Activated CD4-positive, alpha-beta T cell treated with anti-CD3 and anti-CD28 coated beads, Interleukin-2, amount 10 ng/mL, durations not matched to agents 7 days and 5 days (primary cell): ENCODE data around the gene PTGER3. TPM values are rescaled to one million over a fixed set of nuclear protein-coding genes. Genes with fewer than 3 reads are reported as not detected.

ENCODE experiments used
- CTCF ChIA-PET: fragments of 350-600 bp; sonication (Branson Sonifier 250); formaldehyde crosslinking; loops from one replicate; lab custom pipeline; 2021; ENCODE audit warnings: antibody characterized with exemption; lab: Charles Lee
- POLR2A ChIA-PET: fragments of 350-600 bp; sonication (Branson Sonifier 250); formaldehyde crosslinking; loops from one replicate; lab custom pipeline; 2021; ENCODE audit warnings: antibody characterized with exemption; lab: Charles Lee
- DNase-seq: peaks from one replicate; pipeline ENCODE4 v3.0.0-alpha.2; 2020
- H3K27ac Mint-ChIP-seq: one replicate; pipeline ENCODE4 v1.8.0; 2021; ENCODE audit warnings: mild to moderate bottlenecking, moderate library complexity, mixed read lengths
- H3K27me3 Mint-ChIP-seq: one replicate; pipeline ENCODE4 v1.8.0; 2021; ENCODE audit warnings: mixed read lengths
- H3K36me3 Mint-ChIP-seq: one replicate; pipeline ENCODE4 v1.8.0; 2021; ENCODE audit warnings: low read depth, mixed read lengths
- H3K4me1 Mint-ChIP-seq: one replicate; pipeline ENCODE4 v1.8.0; 2021; ENCODE audit warnings: mixed read lengths
- H3K4me3 Mint-ChIP-seq: one replicate; pipeline ENCODE4 v1.8.0; 2021; ENCODE audit warnings: mild to moderate bottlenecking, moderate library complexity, mixed read lengths
- H3K9me3 Mint-ChIP-seq: one replicate; pipeline ENCODE4 v1.8.0; 2021; ENCODE audit warnings: mixed read lengths
- total RNA-seq, 2 experiments: library from RNA; stranded (reverse); gene quantifications; one replicate each; pipeline ENCODE4 v1.2.3, GENCODE V29; 2021

The PTGER3 gene
- total RNA-seq, result under 1 TPM; 0.12 to 0.15 TPM

GRCh38 chr1:71047635-71048607 is at the start of gene PTGER3:
TSS of gene PTGER3 (minus strand) at chr1:71047816. CDS start at chr1:71047577, 239 bp downstream.
- CTCF ChIA-PET, result interaction anchor here (1.4 kb wide), 1 partner anchor 362 kb away, joined by 3 read pairs; no protein-coding TSS in a partner anchor
- peaks cover 17% of the 10 kb centered on the region for H3K4me1 Mint-ChIP-seq
- peak within 1 kb of the TSS; percentile 70 for H3K4me3 Mint-ChIP-seq
- POLR2A ChIA-PET, result no interaction called here
- peak; percentile 39 for DNase-seq
- no peaks in the 10 kb centered on the region for H3K9me3 Mint-ChIP-seq
- peaks cover 53% of the 10 kb centered on the region for H3K27me3 Mint-ChIP-seq
- no peaks in the 10 kb centered on the region for H3K36me3 Mint-ChIP-seq
- no peak within 1 kb of the TSS for H3K27ac Mint-ChIP-seq

DNA sequence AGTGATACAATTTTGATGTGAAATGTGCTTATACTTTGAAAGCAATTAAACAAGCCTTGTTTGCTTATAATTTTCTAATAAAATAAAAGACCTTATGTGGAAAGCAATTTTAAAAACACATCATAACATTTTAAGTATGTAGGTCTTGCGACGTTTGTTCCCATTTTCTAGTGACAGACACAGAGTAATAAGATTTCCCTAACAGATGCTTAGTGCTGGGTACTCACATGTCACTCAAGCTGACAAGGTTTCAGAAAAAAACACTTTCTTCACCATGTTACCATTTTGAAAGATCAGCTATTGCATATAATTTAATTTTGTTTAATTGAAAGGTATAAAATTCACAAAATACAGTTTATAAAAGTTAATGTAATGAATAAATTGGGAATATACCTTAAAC is 47.3 kb upstream of the PTGER3 start:
- Mint-ChIP-seq H3K9me3 (no peaks in the 10 kb centered on the region), H3K36me3 (no peaks in the 10 kb centered on the region), H3K4me3 (no peak overlapping the region), H3K27me3 (peaks cover 10% of the 10 kb centered on the region), H3K4me1 (no peaks in the 10 kb centered on the region), H3K27ac (no peak overlapping the region)
- ChIA-PET POLR2A (no interaction called here), CTCF (interaction anchor here (1.1 kb wide), 1 partner anchor 341 kb away, joined by 3 read pairs; no protein-coding TSS in a partner anchor)
- DNase-seq, result no peak

DNA sequence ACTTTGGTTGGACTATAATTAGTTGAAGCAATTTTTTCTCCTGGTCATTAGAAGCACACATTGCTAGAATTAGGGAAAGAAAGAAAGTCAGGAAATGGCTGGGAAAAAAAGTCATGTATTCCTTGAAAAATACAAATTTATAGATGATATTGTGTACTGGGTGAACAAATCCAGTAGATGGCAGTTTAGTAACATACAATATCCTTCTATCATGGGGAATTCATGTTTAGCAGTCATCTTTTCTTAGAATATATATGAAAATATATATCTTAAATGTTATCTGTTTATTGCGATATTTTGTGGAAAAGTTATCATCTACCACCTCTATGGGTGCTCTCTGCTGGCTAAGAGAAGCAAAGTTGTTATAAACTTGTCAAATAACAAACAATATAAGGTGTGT is 46.3 kb upstream of the PTGER3 start:
- Mint-ChIP-seq H3K4me3 (no peak overlapping the region), H3K27ac (no peak overlapping the region), H3K27me3 (peaks cover 7% of the 10 kb centered on the region), H3K9me3 (no peaks in the 10 kb centered on the region), H3K36me3 (no peaks in the 10 kb centered on the region), H3K4me1 (no peaks in the 10 kb centered on the region)
- ChIA-PET CTCF (interaction anchor here (0.6 kb wide), 1 partner anchor 617 kb away, joined by 3 read pairs; no protein-coding TSS in a partner anchor), POLR2A (no interaction called here)
- no peak for DNase-seq

DNA sequence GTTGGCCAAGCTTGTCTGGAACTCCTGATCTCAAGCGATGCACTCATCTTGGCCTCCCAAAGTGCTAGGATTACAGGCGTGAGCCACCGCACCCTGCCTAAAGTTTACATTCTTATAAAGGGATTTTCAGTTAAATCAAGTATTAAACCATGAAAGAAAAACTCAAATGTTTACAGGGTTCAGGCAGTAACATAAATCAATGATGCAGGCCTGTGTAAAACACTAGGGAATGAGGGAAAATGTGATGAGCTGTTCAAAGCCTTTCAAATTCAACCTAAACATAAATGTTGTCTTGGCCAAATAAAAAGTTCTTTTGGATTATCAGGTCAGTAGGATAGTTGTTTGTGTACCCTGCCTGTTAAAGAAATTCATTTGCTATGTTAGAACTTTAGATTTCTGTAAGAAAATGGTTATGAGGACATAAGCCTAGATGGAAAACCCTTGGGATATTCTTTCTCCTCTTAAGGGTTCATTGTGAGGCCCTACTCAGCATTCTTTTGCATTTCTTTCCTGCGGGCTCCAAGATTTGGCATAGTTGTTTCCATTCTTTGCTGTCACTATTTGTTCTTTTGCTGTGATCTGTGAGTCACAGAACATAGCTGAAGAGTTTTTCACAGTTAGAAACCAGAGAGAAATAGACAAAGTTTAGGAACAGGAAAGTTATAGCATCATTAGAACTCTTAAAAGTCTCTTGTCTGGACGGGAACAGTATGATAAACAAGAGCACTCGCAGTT is 42.1 kb upstream of the PTGER3 start:
- Mint-ChIP-seq H3K4me1 (no peaks in the 10 kb centered on the region), H3K4me3 (no peak overlapping the region), H3K9me3 (no peaks in the 10 kb centered on the region), H3K27ac (no peak overlapping the region), H3K27me3 (peaks cover 14% of the 10 kb centered on the region), H3K36me3 (no peaks in the 10 kb centered on the region)
- no peak for DNase-seq
- CTCF ChIA-PET, result no interaction called here
- POLR2A ChIA-PET, result no interaction called here

- Mint-ChIP-seq H3K4me3 (no peak overlapping the region), H3K4me1 (no peaks in the 10 kb centered on the region), H3K36me3 (no peaks in the 10 kb centered on the region), H3K27me3 (peaks cover 16% of the 10 kb centered on the region), H3K9me3 (no peaks in the 10 kb centered on the region), H3K27ac (no peak overlapping the region)
- ChIA-PET POLR2A (no interaction called here), CTCF (no interaction called here)
- no peak for DNase-seq
These were observed 41.1 kb upstream of the PTGER3 start for GRCh38 chr1:71088645-71089287.

DNA sequence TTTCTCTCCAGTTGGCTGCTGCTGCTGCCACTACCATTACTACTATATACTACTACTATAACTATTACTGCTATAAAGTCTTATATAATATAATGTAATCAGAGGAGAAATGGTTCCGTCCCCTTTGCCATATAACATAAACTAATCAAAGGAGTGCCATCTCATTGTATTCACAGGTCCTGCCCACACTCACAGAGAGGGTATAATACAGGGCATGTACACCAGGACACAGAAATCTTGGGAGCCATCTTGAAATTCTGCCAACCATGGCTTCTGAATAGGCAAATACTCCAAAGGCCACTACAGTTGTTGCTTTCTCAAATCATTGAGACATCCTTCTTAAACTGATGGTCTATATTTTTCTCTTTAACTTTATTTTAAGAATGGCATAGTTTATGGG is 40.1 kb upstream of the PTGER3 start:
- ChIA-PET CTCF (no interaction called here), POLR2A (no interaction called here)
- Mint-ChIP-seq H3K27me3 (peaks cover 22% of the 10 kb centered on the region), H3K4me3 (no peak overlapping the region), H3K9me3 (no peaks in the 10 kb centered on the region), H3K27ac (no peak overlapping the region), H3K4me1 (no peaks in the 10 kb centered on the region), H3K36me3 (no peaks in the 10 kb centered on the region)
- no peak for DNase-seq

GRCh38 chr1:71087060-71087459 is 39.4 kb upstream of the PTGER3 start:
- no peak overlapping the region for H3K27ac Mint-ChIP-seq
- peaks cover 22% of the 10 kb centered on the region for H3K27me3 Mint-ChIP-seq
- no peak for DNase-seq
- H3K4me3 Mint-ChIP-seq, result no peak overlapping the region
- ChIA-PET CTCF (no interaction called here), POLR2A (no interaction called here)
- no peaks in the 10 kb centered on the region for H3K9me3 Mint-ChIP-seq
- H3K4me1 Mint-ChIP-seq, result peaks cover 1% of the 10 kb centered on the region
- H3K36me3 Mint-ChIP-seq, result no peaks in the 10 kb centered on the region

DNA sequence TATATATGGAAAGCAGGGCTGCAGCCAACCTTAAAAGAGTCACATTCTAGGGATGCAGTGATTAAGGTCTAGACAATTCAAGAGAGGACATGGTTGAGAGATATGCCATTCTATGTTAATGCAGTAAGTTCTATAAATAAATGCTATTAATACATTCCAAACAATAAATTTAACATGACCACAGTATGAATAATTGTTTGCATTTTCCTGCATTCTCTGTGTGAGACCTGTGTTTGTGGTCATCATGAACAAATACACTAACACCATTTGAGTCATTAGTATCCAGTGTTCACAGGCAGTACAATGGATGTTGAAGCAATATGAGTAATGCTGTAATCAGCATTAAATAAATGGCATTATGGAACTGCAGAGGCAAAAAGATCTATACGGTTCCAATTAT is 38.7 kb upstream of the PTGER3 start:
- H3K27me3 Mint-ChIP-seq, result peaks cover 22% of the 10 kb centered on the region
- POLR2A ChIA-PET, result no interaction called here

GRCh38 chr1:71083271-71083670 is 35.7 kb upstream of the PTGER3 start:
- H3K9me3 Mint-ChIP-seq, result no peaks in the 10 kb centered on the region
- POLR2A ChIA-PET, result no interaction called here
- H3K27ac Mint-ChIP-seq, result no peak overlapping the region
- H3K36me3 Mint-ChIP-seq, result peaks cover 11% of the 10 kb centered on the region
- H3K4me3 Mint-ChIP-seq, result no peak overlapping the region
- H3K4me1 Mint-ChIP-seq, result peaks cover 19% of the 10 kb centered on the region
- CTCF ChIA-PET, result no interaction called here
- H3K27me3 Mint-ChIP-seq, result peaks cover 19% of the 10 kb centered on the region
- DNase-seq, result no peak

More for the DNA sequence above, 38.7 kb upstream of the PTGER3 start:
- Mint-ChIP-seq H3K4me3 (no peak overlapping the region), H3K9me3 (no peaks in the 10 kb centered on the region), H3K36me3 (peaks cover 3% of the 10 kb centered on the region), H3K4me1 (peaks cover 8% of the 10 kb centered on the region), H3K27ac (no peak overlapping the region)
- no peak for DNase-seq
- CTCF ChIA-PET, result no interaction called here

- DNase-seq, result no peak
- peaks cover 18% of the 10 kb centered on the region for H3K36me3 Mint-ChIP-seq
- ChIA-PET CTCF (interaction anchor here (1.1 to 1.3 kb wide), 5 partner anchors 10 to 875 kb away, joined by 3 to 5 read pairs (median 3); no protein-coding TSS in a partner anchor), POLR2A (no interaction called here)
- peak overlapping the region; percentile 99 for H3K27ac Mint-ChIP-seq
- H3K9me3 Mint-ChIP-seq, result no peaks in the 10 kb centered on the region
- H3K4me1 Mint-ChIP-seq, result peaks cover 27% of the 10 kb centered on the region
- H3K4me3 Mint-ChIP-seq, result peak overlapping the region; percentile 99
- peaks cover 15% of the 10 kb centered on the region for H3K27me3 Mint-ChIP-seq
These were observed 34.1 kb upstream of the PTGER3 start for GRCh38 chr1:71081697-71082080.

DNA sequence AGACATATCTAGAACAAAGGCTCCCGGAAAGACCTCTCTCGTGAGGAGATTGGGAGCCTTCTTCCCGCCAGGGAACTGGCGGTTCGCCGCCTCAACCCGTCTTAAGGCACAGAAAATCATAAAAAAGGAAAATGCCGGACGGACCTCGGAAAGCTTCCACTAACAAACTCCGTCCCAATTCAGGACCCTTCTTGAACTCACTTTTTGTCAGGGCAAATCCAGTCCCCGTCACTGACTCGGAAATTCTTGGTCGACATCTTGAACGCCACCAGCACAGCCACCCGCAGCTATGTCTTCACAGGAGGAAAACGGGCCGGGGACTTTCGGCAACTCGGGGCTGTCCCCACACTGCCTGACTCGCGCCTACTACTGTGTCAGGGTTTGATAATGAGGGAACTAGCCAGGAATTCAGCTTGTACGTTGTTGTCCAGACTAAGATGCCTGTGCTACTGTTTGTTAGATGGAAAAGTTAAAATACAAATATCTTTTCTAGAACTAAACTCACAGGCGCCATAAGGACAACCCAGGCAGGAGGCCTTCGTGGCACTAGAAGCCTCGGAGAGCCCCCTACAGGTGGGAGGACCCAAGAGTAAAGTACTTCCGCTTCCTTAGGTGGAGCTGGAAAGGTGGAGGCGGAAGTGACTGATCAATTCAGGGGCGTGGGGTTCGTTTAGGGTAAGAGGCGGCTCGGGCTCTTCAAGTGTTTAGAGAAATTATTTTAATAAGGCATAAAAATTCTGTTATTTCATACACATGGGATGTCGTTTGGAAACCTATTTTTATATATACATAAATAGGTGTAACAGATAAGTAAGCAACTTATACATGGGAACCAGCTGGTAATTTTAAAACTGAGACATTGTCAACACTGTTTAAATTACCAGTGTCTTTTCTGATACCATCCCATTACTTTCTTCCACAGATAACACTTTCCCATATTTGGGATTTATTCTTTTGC is 33.4 kb upstream of the PTGER3 start, which contains the start of gene ZRANB2:
TSS of gene ZRANB2 (minus strand) at position 297 of the 958 bp plus-strand sequence. CDS start at position 257, 40 bp downstream.
- Mint-ChIP-seq H3K27me3 (peaks cover 11% of the 10 kb centered on the region), H3K9me3 (no peaks in the 10 kb centered on the region), H3K4me1 (peaks cover 31% of the 10 kb centered on the region), H3K27ac (peak within 1 kb of the TSS; percentile 99), H3K36me3 (peaks cover 23% of the 10 kb centered on the region), H3K4me3 (peak within 1 kb of the TSS; percentile 99)
- DNase-seq, result peak; percentile 95
- ChIA-PET CTCF (interaction anchor here (0.5 to 1.3 kb wide), 9 partner anchors 10 to 875 kb away, joined by 3 to 6 read pairs (median 3); no protein-coding TSS in a partner anchor), POLR2A (interaction anchor here (0.9 kb wide), 1 partner anchor 18 kb away, joined by 3 read pairs; no protein-coding TSS in a partner anchor)
